ENCODE data around the gene SH3RF1. TPM values are rescaled to one million over a fixed set of nuclear protein-coding genes. Genes with fewer than 3 reads are reported as not detected.

SH3RF1 gene
- total RNA-seq, 2 donors from 2014 or later, result 37.6 to 68.8 TPM

GRCh38 chr4:169311643-169312365, 41.0 kb upstream of the SH3RF1 start:
- peaks cover 23% of the 10 kb centered on the region for H3K4me1 Mint-ChIP-seq
- Histone ChIP-seq H3K27ac (ENCODE audit: low read depth, low read length) (no peak overlapping the region), H3K27me3 (ENCODE audit: control insufficient read depth, insufficient read depth, low read length, poor library complexity, severe bottlenecking) (no peaks in the 10 kb centered on the region), H3K36me3 (ENCODE audit: control insufficient read depth, insufficient read depth, low read length) (no peaks in the 10 kb centered on the region), H3K9ac (ENCODE audit: extremely low read depth, low read length, poor library complexity, severe bottlenecking) (no peak overlapping the region), H3K4me3 (ENCODE audit: low read length) (no peak overlapping the region), H3K4me1 (ENCODE audit: control insufficient read depth, insufficient read depth, low read length) (no peaks in the 10 kb centered on the region), H3K9me3 (ENCODE audit: control insufficient read depth, low read length) (peaks cover 9% of the 10 kb centered on the region)
- peak overlapping the region; percentile 92 for H3K27ac Mint-ChIP-seq
- no peak overlapping the region for H3K4me3 Mint-ChIP-seq
- H3K36me3 Mint-ChIP-seq (ENCODE audit: low read depth), result no peaks in the 10 kb centered on the region
- WGBS, 2 experiments (ENCODE audit: insufficient coverage in 1 of 2, insufficient read length in 1 of 2), result 74 to 80% methylated on average over 6 to 12 of the region's 12 CpGs
- peak; percentile 83 for DNase-seq
- peaks cover 8% of the 10 kb centered on the region for H3K9me3 Mint-ChIP-seq
- TF ChIP-seq CTCF (conservative IDR thresholded peaks at IDR 0.05), result peak; percentile 86
- peaks cover 1% of the 10 kb centered on the region for H3K27me3 Mint-ChIP-seq (ENCODE audit: insufficient read depth)

DNA sequence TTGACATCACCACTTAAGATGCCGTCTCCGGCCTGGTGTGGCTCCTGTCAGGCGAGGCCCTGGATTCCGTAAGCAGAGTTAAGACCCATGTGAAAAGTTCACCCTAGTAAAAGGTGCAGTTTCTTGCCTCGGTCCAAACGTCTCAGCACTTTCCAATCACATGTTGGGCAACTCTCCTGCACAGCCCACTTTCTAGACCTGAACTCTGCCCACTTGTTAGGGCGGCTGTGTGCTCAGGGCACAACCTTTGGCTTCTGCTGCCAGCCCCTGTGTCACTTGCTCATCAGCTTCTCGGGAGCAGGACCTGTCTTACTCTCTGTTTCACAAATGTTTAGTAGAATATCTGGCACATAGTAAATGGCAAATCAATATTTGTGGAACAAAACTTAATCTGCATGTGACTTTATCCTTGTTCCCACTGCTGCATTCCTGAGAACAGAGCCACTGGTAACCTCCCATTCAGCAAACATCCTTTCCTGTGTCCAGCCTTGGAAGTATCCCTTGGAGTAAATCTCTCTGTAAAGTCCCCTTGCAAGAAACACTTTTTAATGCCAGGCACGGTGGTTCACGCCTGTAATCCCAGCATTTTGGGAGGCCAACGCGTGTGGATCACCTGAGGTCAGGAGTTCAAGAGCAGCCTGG, 38.7 kb upstream of the SH3RF1 start:
- H3K27ac ChIP-seq (ENCODE audit: low read depth, low read length), result no peak overlapping the region
- H3K4me3 ChIP-seq (ENCODE audit: low read length), result no peak overlapping the region
- no peak overlapping the region for H3K4me3 Mint-ChIP-seq
- no peak overlapping the region for H3K9ac ChIP-seq (ENCODE audit: extremely low read depth, low read length, poor library complexity, severe bottlenecking)
- H3K27ac Mint-ChIP-seq, result no peak overlapping the region
- peaks cover 13% of the 10 kb centered on the region for H3K4me1 Mint-ChIP-seq
- 85 to 86% methylated on average over 9 to 12 of the region's 12 CpGs for WGBS, 2 experiments (ENCODE audit: insufficient coverage in 1 of 2, insufficient read length in 1 of 2)
- TF ChIP-seq CTCF (conservative IDR thresholded peaks at IDR 0.05), result no peak
- no peaks in the 10 kb centered on the region for H3K4me1 ChIP-seq (ENCODE audit: control insufficient read depth, insufficient read depth, low read length)
- peaks cover 9% of the 10 kb centered on the region for H3K9me3 ChIP-seq (ENCODE audit: control insufficient read depth, low read length)
- H3K9me3 Mint-ChIP-seq, result peaks cover 8% of the 10 kb centered on the region
- H3K36me3 ChIP-seq (ENCODE audit: control insufficient read depth, insufficient read depth, low read length), result no peaks in the 10 kb centered on the region
- H3K27me3 ChIP-seq (ENCODE audit: control insufficient read depth, insufficient read depth, low read length, poor library complexity, severe bottlenecking), result no peaks in the 10 kb centered on the region
- no peaks in the 10 kb centered on the region for H3K36me3 Mint-ChIP-seq (ENCODE audit: low read depth)
- no peaks in the 10 kb centered on the region for H3K27me3 Mint-ChIP-seq (ENCODE audit: insufficient read depth)
- no peak for DNase-seq

DNA sequence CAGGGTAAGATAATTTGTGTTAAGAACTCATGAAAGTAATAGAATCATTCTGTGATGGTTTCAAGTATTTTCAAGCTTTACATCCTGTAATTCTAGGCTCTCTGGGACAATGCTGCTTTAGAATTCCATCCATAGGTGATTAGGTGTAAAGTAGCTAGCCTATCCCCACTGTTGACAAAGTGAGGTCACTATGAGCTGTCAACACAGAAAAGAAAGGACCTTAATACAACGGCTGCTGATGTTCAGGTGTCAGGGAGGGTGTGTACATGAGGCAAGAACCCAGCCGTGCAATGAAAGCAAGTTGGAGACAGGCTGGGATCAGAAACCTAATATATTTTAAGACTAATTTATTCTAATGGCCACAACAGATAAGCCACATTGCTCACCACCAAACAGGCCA, 36.8 kb upstream of the SH3RF1 start:
- WGBS, 2 experiments (ENCODE audit: insufficient coverage in 1 of 2, insufficient read length in 1 of 2), result 86% methylated on average over 2 of the region's 2 CpGs; no CpG with 5 or more reads in 1 of the 2 experiments
- H3K27ac Mint-ChIP-seq, result no peak overlapping the region
- H3K27me3 ChIP-seq (ENCODE audit: control insufficient read depth, insufficient read depth, low read length, poor library complexity, severe bottlenecking), result no peaks in the 10 kb centered on the region

More for the DNA sequence above, 36.8 kb upstream of the SH3RF1 start:
- no peak overlapping the region for H3K4me3 ChIP-seq (ENCODE audit: low read length)
- no peaks in the 10 kb centered on the region for H3K36me3 Mint-ChIP-seq (ENCODE audit: low read depth)
- DNase-seq, result no peak
- no peaks in the 10 kb centered on the region for H3K27me3 Mint-ChIP-seq (ENCODE audit: insufficient read depth)
- peaks cover 13% of the 10 kb centered on the region for H3K4me1 Mint-ChIP-seq
- no peak overlapping the region for H3K9ac ChIP-seq (ENCODE audit: extremely low read depth, low read length, poor library complexity, severe bottlenecking)
- TF ChIP-seq CTCF (conservative IDR thresholded peaks at IDR 0.05), result no peak
- peaks cover 8% of the 10 kb centered on the region for H3K9me3 Mint-ChIP-seq
- peaks cover 9% of the 10 kb centered on the region for H3K9me3 ChIP-seq (ENCODE audit: control insufficient read depth, low read length)
- H3K4me3 Mint-ChIP-seq, result no peak overlapping the region
- H3K27ac ChIP-seq (ENCODE audit: low read depth, low read length), result no peak overlapping the region
- no peaks in the 10 kb centered on the region for H3K36me3 ChIP-seq (ENCODE audit: control insufficient read depth, insufficient read depth, low read length)
- no peaks in the 10 kb centered on the region for H3K4me1 ChIP-seq (ENCODE audit: control insufficient read depth, insufficient read depth, low read length)

All from endodermal cell (in vitro differentiated cells).